Loucy (cell line): ENCODE data around the gene TM9SF4.

Experiments used
- CTCF ChIP-seq: fragments of 200-600 bp; sonication (generic); conservative IDR thresholded peaks from 2 replicates; pipeline ENCODE4 v1.5.1; 2014; ENCODE audit warnings: mild to moderate bottlenecking, antibody characterized with exemption, low read length
- EZH2phosphoT487 ChIP-seq: fragments of 200-600 bp; IDR thresholded peaks from 2 replicates; pipeline ENCODE4 v1.6.1; 2018; ENCODE audit warnings: antibody characterized with exemption, mild to moderate bottlenecking, moderate library complexity, borderline replicate concordance

GRCh38 chr20:32192698-32193097 is 83.2 kb downstream of the TM9SF4 start:
- TF ChIP-seq CTCF (no peak), EZH2phosphoT487 (no peak)
